ENCODE data around the gene BEND7.

BEND7 gene

GRCh38 chr10:13511409-13511808, 17.4 kb downstream of the BEND7 start:
- ATAC-seq (ENCODE audit: insufficient read depth, low read depth): no peak
- no peaks in the 10 kb centered on the region for H4K20me1 ChIP-seq (ENCODE audit: insufficient read depth, low read length)

DNA sequence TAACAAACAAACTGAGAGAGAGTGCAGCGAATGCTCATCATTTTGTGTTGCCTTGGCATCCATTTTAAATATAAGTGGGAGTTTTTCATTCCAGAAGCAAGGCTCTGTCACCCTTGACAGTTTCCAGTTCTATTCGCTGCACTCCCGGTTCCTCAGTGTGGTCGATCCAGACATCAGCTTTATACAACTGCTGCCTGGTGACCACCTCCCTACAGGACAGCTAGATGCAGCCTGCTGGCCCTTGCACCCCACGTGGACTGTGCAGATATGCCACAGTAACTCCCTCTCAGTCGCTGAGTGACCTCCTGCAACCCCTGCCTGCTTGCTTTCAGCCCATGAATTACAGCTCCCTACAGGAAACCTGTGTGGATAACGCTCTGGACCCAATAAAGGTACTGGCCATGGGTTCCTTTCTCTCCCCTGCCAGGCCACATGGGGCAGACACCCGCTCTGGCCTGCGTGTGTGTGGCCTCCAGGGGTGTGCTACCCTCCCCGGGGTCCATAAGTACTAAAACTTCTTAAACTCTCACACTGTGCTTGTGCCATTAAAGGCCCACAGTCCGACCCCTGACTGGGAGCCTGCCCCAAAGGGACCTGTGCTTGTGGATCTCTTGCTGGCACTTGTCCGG, 23.6 kb downstream of the BEND7 start:
- no peak overlapping the region for H2AFZ ChIP-seq (ENCODE audit: low read depth, low read length)
- no peaks in the 10 kb centered on the region for H3K9me3 ChIP-seq (ENCODE audit: insufficient read depth, low read length, severe bottlenecking)
- no peaks in the 10 kb centered on the region for H4K20me1 ChIP-seq (ENCODE audit: insufficient read depth, low read length)
- no peak overlapping the region for H3K4me2 ChIP-seq (ENCODE audit: insufficient read depth, low read length)
- no peak overlapping the region for H3K9ac ChIP-seq (ENCODE audit: low read depth, low read length)
- H3K27ac ChIP-seq (ENCODE audit: low read length): no peak overlapping the region
- ATAC-seq (ENCODE audit: insufficient read depth, low read depth) (no peak), DNase-seq (no peak)
- no peak overlapping the region for H3K4me3 ChIP-seq (ENCODE audit: low read depth in 1 of 2, low read length in 2 of 2)
- H3K36me3 ChIP-seq (ENCODE audit: insufficient read depth, low read length): no peaks in the 10 kb centered on the region
- H3K4me1 ChIP-seq (ENCODE audit: insufficient read depth, low read length): no peaks in the 10 kb centered on the region
- peaks cover 15% of the 10 kb centered on the region for H3K27me3 ChIP-seq (ENCODE audit: insufficient read depth, low read length, poor library complexity)
- no peak for TF ChIP-seq CTCF (IDR thresholded peaks at IDR 0.05; ENCODE audit: borderline replicate concordance, extremely low read depth, low read length, poor library complexity, severe bottlenecking)
- no peak for TF ChIP-seq EZH2 (IDR thresholded peaks at IDR 0.05; ENCODE audit: borderline replicate concordance, low read depth, low read length, severe bottlenecking)
- H3K79me2 ChIP-seq (ENCODE audit: insufficient read depth, low read length): no peaks in the 10 kb centered on the region

More at GRCh38 chr10:13511409-13511808, 17.4 kb downstream of the BEND7 start:
- H3K9me3 ChIP-seq (ENCODE audit: insufficient read depth, low read length, severe bottlenecking): no peaks in the 10 kb centered on the region
- no peak overlapping the region for H2AFZ ChIP-seq (ENCODE audit: low read depth, low read length)
- H3K9ac ChIP-seq (ENCODE audit: low read depth, low read length): no peak overlapping the region
- H3K4me1 ChIP-seq (ENCODE audit: insufficient read depth, low read length): no peaks in the 10 kb centered on the region
- H3K36me3 ChIP-seq (ENCODE audit: insufficient read depth, low read length): no peaks in the 10 kb centered on the region
- no peaks in the 10 kb centered on the region for H3K79me2 ChIP-seq (ENCODE audit: insufficient read depth, low read length)
- H3K4me2 ChIP-seq (ENCODE audit: insufficient read depth, low read length): no peak overlapping the region
- no peak for TF ChIP-seq CTCF (IDR thresholded peaks at IDR 0.05; ENCODE audit: borderline replicate concordance, extremely low read depth, low read length, poor library complexity, severe bottlenecking)
- no peak for TF ChIP-seq EZH2 (IDR thresholded peaks at IDR 0.05; ENCODE audit: borderline replicate concordance, low read depth, low read length, severe bottlenecking)
- no peak overlapping the region for H3K4me3 ChIP-seq (ENCODE audit: low read depth in 1 of 2, low read length in 2 of 2)
- H3K27ac ChIP-seq (ENCODE audit: low read length): no peak overlapping the region
- no peak for DNase-seq
- peaks cover 26% of the 10 kb centered on the region for H3K27me3 ChIP-seq (ENCODE audit: insufficient read depth, low read length, poor library complexity)

- Histone ChIP-seq H3K27me3 (ENCODE audit: insufficient read depth, low read length, poor library complexity) (peaks cover 15% of the 10 kb centered on the region), H3K9ac (ENCODE audit: low read depth, low read length) (no peak overlapping the region), H3K4me3 (ENCODE audit: low read depth in 1 of 2, low read length in 2 of 2) (no peak overlapping the region), H3K36me3 (ENCODE audit: insufficient read depth, low read length) (no peaks in the 10 kb centered on the region), H2AFZ (ENCODE audit: low read depth, low read length) (no peak overlapping the region), H3K4me2 (ENCODE audit: insufficient read depth, low read length) (no peak overlapping the region), H3K27ac (ENCODE audit: low read length) (no peak overlapping the region), H3K9me3 (ENCODE audit: insufficient read depth, low read length, severe bottlenecking) (no peaks in the 10 kb centered on the region), H3K79me2 (ENCODE audit: insufficient read depth, low read length) (no peaks in the 10 kb centered on the region), H4K20me1 (ENCODE audit: insufficient read depth, low read length) (no peaks in the 10 kb centered on the region), H3K4me1 (ENCODE audit: insufficient read depth, low read length) (no peaks in the 10 kb centered on the region)
- DNase-seq: no peak
- TF ChIP-seq CTCF (IDR thresholded peaks at IDR 0.05; ENCODE audit: borderline replicate concordance, extremely low read depth, low read length, poor library complexity, severe bottlenecking): no peak
- TF ChIP-seq EZH2 (IDR thresholded peaks at IDR 0.05; ENCODE audit: borderline replicate concordance, low read depth, low read length, severe bottlenecking): no peak
- ATAC-seq (ENCODE audit: insufficient read depth, low read depth): no peak
Observed at GRCh38 chr10:13503745-13504463, 24.9 kb downstream of the BEND7 start.
